HG02588 (cell line): Measurements from ENCODE around the gene PARP8.
"Not testable (repeated sequence)": the region's sequence is repeated elsewhere in the genome, so short reads cannot be mapped to it uniquely, and the experiment has no call there.

Experiments used
- ATAC-seq: cut with Tn5 transposase; IDR thresholded peaks from one replicate; pipeline ENCODE4 v1.9.1; 2021; ENCODE audit warnings: mild to moderate bottlenecking, moderate library complexity; ENCODE audit not compliant: unreplicated experiment

Gene PARP8

DNA sequence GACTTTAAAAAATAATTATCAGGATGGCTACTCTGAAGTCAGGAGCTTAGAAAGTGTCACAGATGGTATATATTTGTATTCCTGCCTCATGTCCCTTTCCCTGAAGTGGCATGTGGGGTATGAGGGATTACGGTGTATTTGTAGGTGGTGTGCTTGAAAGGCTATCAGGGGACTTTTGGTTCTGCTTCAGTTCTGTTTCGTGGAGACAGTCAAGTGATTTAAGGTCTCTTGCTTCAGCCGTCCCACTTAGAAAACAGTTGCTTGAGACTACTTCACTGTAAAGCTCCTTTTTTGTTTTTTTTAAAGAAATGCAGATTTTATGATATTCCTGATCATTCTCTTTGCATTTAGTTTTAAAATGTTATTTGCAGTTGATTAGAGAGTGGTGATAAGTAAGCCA is 18.3 kb downstream of the PARP8 start:
- ATAC-seq: no peak

DNA sequence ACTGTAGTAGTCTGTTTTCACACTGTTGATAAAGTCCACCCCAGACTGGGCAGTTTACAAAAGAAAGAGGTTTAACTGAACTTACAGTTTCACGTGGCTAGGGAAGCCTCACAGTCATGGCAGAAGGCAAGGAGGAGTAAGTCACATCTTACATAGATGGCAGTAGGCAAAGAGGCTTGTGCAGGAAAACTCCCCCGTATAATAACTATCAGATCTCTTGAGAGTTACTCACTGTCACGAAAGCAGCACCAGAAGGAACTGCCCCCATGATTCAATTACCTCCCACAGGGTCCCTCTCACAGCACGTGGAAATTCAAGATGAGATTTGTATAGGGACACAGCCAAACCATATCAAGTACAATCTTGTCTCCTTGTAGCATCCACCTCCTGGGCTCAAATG is 21.1 kb downstream of the PARP8 start:
- ATAC-seq: no peak

DNA sequence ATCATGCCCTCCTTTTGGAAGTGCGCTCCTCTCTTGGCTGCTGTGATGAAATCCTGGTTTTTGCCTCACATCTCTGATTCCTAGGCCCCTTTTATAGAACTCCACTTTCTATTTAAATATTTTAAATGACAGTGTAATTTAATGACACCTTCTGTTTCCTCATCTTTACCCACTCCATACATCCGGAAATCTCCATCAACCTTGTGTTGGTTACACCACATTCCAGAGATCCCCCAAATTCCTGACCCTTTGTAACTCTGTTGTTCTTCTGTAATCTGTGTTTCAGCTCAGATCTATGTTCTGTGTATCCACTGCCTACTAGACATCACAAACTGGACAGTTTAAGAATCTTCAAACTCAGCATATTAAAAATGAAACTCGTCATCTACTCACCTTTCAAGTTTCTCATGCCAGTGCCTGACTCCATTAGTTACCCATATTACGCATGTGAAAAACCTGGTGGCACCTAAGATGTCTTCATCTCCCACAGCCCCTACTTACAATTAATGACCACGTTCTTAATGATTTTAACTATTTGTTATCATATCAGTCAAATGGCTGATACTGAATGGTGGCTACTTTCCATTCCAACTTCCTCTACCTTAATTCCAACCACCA is 25.1 kb downstream of the PARP8 start:
- ATAC-seq: no peak

DNA sequence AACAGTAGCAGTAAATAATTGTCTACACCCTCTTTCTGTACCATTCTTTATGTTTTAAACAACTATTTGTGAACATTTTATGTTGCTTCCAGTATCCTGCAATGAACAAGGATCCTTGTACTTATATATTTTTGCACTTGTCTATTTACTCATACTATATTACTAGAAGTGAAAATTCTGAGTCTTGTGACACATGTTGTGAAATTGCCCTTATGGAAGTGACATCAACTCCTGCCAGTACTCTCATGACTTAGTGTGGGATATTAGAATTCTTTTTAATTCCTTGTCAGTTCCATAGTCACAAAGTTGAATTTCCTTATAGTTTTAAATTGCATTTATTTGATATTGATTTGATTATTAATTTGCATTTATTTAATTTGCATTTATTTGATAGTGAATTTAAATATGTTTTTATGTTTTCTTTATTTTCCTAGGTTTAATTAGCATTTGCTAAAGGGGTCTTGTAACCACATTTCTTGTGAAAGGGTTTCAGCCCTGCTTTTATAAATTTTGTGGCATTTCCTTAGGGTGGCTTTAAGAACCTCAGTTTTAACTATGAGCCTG is 27.7 kb downstream of the PARP8 start:
- no peak for ATAC-seq

DNA sequence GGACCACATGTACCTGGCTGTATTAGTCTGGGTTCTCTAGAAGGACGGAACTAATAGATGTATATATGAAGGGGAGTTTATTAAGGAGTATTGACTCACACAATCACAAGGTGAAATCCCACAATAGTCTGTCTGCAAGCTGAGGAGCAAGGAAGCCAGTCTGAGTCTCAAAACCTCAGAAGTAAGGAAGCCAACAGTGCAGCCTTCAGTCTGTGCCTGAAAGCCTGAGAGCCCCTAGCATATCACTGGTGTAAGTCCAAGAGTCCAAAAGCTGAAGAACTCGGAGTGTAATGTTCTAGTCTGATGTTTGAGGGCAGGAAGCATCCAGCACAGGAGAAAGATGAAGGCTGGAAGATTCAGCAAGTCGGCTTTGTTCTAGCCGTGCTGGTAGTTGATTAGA is 28.2 kb downstream of the PARP8 start:
- not testable (repeated sequence) for ATAC-seq

DNA sequence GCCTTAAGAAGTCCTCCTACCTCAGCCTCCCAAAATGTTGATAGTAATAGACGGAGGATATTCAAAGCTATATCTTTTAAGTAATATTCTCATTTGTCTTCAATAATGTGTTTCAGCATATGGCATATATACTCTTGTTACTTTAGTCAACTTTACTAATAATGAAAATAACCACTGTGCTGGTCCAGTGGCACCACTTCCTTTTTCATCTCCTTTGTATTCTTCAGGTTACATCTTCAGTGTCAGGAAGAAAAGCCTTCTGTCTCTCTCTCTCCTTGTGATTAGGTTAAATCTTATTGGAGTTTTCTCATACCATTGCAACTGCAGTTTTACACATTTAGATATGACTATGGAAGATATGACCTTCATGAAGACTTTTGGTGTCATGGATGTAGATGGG is 31.3 kb downstream of the PARP8 start:
- no peak for ATAC-seq

DNA sequence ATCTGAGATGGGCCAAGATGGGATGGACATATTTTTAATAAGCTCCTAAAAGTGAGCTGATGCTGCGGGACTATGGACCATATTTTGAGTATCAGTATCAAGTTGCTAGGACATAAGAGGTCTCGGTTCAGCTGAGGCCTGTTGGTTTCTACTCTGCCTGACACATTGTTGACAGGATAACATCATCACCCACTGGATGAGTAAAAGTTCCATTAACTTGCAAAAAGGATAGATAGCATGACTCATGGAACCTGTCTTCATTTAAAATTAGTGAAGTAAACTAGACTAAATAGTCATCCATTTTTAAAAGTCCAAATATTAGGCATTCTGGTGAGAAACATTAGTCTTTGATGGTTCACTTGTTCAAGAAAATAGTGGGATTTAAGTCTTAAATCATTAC is 33.3 kb downstream of the PARP8 start:
- ATAC-seq: no peak

DNA sequence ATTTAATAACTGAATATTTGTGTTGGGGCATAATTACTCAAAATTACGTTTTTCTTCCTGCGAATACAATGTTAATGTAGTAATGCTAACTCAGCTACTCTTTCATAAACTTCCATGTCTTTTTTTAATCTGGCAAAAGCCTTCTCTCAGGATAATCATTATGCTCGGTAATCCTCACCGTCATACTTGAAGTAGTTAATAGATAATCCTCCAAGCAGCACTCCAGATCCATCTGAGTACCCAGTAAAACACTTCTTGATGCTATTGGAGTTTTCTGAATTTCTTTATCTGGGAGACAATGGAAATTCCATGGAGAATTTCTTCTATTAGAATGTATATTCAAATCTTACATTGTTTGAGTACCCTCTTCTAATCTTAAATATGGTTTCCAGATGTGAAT is 34.3 kb downstream of the PARP8 start:
- no peak for ATAC-seq

DNA sequence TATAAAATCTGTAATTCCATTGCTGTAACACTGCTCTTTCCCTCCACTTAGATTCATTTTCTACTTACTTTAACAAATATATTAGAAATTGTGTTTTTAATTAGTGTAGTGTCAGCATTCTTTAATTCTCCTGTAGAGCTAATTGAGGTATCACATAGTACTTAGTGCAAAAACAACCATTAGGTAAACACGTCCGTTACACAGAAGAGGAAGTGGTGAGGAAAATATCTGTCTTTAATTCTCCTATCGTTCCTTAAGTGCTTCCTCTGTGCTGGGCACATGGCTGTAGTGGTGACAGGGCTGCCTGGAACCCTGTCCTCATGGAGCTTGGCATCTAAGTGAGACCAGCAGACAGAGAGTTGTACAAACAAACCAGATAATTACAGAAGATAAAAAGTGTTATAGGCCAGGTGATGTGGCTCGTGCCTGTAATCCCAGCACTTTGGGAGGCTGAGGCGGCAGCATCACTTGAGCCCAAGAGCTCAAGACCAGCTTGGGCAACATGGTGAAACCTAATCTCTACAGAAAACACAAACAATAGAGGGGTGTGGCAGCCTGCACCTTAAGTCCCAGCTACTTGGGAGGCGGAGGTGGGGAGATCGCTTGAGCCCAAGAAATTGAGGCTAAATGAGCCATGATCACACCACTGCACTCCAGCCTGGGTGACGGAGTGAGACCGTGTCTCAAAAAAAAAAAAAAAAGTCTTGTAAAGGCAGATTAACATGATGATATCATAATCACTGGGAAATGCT is 36.4 kb downstream of the PARP8 start:
- ATAC-seq: no peak

DNA sequence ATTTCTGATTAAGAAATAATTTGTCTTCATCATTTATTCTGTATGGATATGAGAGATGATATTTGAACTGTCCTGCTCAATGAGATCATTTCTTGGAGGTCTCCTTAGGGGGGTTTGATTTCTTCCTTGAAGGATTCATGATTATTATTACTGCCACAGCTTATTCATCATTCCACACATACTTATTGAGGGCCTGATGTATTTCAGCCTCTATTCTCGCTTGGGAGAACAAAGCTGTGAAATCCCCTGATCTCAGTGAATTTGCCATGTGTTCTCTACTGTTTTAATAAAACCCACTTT is 36.9 kb downstream of the PARP8 start:
- no peak for ATAC-seq

DNA sequence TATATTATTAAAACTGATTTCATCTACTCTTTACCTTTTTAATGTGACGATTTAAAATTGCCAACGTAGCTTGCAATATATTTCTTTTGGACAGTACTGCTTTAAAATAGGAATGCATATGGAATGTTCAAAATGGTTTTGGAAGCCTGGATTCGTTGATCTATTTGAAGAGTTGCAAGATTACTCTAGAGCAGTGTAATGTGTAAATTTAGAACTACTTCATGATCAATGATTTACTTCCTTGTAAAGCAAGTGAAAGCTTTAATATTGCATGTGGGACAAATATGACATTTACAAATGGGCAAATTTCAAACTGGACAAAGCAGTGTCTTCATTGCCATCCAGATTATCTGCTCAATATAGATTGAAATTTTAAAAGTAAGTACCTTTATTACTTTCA is 38.3 kb downstream of the PARP8 start:
- no peak for ATAC-seq

DNA sequence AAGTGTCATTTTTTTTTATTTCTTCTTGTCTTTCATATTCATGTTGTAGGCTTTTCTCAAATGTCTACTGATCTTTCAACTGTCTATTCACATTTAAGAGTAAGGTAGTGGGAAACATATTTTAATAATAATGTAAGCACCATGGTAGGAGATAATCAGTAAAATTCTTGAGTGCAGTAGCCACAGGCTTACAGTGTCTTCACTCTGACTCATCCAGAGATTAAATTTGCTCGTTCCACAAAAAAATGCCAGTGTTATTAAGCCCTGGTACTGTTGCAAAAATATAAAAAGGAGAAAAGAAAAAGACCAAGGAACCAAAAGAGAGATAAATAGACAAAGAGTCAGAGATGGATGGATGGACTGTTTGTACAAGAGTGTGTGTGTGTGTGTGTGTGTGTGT is 43.0 kb downstream of the PARP8 start:
- ATAC-seq: no peak

DNA sequence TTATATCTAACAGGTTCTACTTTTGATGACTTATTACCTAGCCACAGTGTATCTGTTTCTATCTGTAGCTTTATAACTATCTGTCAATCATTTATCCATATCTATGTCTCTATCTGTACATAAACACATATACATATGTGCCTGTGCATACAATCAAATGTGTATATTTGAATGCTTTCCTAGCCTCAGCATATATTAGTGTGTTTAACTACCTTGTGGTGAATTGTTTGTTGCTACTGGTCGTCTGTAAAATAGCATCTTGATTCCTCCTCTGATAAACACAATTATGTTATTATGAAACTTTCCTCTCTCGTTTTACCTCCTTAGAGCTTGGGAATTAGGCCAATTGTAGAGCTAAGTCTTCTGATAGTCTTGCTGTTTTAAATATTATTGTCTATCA is 44.4 kb downstream of the PARP8 start:
- peak; percentile 12 for ATAC-seq

DNA sequence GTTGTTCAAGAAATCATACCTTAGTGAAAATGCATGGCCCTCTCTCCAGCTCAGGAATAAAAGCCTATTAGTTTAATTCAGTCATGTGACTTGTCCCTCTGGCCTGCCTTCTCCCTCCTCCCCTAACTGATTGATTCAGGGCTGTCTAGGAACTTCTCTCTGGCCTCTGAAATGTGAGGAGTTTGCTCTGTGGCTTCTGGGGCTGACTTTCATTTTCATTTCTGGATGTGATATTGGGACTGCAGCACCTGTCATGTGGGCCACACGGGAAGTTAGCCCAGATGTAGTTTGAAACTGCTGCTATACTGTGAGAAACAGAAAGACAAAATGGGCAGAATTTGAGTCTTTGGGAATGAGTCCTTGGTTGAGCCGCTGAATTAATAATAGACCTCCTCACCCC is 44.8 kb downstream of the PARP8 start:
- ATAC-seq: peak; percentile 99

DNA sequence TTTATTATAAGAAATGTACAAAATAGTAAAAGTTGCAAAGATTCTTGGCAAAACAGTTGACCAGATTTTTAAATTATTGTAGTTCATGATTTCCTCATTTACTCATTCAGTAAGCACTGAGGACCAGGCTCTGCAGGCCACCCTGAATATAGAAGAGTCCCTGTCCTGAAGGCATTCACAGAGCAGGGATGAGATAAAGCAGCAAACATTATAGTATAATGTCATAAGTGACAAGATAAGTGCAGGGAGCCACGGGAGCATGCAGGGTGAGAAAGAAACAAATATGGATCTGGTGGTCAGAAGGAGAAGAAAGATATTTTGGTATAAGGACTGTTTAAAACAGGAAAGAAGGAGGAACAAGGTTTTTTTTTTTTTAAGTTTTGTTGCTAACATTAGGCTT is 46.0 kb downstream of the PARP8 start:
- no peak for ATAC-seq

DNA sequence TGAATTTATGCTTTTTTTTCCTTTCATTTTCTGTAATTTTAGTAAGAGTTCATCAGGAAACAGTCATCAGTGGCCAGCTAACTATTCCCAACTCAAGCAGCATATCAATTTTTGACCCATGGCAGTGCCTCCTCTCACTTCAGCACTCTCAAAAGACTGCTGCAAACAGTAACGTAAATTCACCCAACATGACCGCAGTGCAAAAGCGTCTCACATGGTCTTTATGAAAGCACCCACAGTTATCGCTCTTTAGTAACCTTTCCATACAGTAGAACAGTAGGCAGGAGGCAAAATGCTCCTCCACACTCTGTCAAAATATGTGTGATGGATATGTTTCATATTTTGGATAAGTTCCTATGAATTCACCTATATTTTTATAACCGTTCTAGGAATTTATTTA is 48.6 kb downstream of the PARP8 start:
- ATAC-seq: no peak

DNA sequence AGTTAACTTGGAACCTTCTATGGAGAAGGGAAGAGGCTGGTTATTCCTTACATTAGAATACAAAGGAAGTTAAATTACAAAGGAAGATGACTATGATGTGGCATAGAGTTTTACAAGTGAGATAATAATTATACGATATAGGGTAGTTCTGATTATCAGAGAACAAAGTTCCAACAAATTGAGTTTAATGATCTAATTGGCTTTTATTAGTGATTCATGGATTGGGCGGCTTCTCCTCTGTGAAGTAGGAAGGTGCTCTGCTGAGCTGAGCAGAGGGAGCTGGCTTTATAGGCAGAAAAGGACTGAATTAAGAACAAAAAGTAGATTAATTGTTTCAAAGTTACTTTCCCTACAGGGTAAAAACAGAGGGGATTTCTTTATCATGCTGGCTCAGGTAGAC is 49.7 kb downstream of the PARP8 start:
- ATAC-seq: no peak

DNA sequence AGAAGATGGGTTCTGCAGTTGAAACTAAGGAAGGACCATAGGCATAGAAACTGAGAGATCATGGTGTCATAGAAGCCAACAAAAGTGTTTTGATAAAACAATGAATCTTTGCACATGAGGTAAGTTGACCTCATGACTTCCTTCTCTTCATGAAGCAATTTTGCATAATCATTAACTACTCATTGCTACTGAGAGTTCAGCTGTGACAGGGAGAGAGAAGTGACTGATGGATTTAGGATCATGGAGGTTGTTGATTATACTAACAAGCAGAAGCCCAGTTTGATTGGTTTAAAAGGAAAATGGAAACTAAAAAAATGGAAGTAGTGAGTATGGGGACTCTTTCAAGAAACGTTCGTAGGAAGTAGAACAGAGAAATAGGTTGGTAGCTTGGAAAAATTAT is 51.2 kb downstream of the PARP8 start:
- peak; percentile 73 for ATAC-seq

DNA sequence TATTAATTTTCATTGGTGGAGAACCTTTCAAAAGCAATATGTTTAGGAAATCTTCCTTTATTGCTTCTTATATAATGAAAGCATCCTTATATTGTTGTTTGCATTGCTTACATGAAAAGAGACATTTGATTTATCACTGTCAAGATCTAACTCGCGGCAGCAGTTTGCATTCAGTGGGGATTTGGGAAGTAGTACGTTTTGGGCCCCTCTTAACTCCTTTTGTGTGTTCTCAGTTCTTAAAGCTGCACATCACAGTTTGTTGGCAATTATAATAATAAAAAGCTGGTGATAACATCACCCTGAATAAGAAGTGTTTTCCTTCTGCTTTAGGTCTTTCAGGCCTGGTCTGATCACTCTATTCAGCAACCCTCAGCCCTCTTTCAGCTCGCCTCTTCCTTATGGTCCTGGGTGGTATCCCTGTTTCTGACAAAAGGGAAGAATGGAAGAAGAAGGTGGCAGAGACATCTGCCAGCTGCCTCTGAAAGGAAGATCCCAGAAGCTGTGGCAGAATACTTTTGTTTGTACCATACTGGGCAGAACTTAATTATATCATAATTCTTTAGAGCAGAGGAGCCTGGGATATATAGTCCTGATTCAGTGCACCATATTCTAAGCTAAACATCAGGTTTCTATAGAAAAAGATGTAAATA is 53.7 kb downstream of the PARP8 start:
- ATAC-seq: no peak

DNA sequence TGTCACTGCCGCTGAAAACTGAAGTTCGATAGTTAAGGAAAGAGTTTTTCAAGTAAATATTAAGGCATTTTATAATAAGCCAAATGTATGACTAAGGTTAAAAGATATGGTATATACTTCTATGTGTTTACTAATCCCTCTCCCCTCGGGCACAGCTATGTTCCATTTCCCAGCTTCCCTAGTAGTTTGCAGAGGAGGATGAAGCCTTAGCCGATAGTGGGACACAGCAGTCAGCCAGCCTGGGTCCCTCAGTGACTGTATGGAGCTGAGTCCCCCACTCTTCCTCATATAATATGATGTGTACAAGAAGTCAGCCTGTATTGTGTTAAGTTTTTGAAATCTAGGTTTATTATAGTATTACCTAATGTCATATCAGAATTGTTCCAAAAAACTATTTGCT is 55.8 kb downstream of the PARP8 start:
- ATAC-seq: no peak

DNA sequence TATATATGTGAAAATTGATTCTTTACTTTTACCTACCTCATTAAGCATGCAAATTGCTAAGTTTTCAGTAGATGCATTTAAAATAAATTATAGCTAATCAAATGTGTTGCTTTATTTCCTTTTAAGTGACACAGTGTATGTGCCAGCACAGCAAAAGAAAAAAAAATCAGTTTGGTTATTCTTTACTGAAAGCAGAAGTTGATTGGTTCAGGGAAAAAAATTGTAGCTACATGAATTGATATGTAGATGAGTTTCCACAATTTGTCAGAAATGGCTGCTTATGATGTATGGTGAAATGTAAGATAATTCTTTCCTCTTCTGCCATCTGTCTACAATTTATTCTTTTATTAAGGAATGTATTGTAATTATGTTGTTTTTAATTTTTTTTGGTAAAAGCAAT is 57.8 kb downstream of the PARP8 start:
- ATAC-seq: no peak

DNA sequence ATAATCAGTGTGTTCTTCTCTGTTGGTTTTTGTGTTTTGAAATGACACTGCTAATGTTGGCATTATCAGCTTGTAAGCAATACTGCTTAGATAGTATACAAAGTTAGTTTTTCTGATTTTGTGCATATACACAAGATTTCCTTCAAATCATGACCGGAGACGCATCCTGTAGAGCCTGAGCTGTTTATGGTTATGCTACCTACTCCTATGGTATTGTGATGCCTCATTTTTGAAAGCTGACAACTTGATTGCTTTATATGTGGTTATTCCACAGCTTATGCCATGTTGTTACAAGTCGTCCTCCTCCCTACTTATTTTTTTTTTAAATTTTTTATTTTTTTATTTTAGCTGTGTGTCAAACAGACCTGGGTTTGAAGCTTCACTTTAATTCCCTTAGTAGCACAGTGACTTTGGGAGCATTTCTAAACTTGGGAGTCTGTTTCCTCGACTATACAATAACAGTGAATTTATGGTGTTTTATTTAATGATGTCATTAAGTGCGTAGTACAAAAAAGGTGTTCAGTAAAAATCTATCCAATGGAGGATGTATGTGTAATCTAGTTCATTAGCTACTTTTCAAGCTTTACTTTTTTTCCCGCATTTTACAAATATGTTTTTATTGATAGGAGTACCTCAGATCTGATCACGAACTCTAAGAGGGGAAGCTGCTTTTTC is 59.5 kb downstream of the PARP8 start:
- ATAC-seq: no peak
